ENCODE measurements around the gene REC8. TPM values are rescaled to one million over a fixed set of nuclear protein-coding genes. Genes with fewer than 3 reads are reported as not detected.

Gene REC8
- total and polyA plus RNA-seq, 2 of the 13 experiments (the other 11 are each of a cell fraction or from before 2014, with no cell fraction given), result 3.4 to 14.7 TPM

DNA sequence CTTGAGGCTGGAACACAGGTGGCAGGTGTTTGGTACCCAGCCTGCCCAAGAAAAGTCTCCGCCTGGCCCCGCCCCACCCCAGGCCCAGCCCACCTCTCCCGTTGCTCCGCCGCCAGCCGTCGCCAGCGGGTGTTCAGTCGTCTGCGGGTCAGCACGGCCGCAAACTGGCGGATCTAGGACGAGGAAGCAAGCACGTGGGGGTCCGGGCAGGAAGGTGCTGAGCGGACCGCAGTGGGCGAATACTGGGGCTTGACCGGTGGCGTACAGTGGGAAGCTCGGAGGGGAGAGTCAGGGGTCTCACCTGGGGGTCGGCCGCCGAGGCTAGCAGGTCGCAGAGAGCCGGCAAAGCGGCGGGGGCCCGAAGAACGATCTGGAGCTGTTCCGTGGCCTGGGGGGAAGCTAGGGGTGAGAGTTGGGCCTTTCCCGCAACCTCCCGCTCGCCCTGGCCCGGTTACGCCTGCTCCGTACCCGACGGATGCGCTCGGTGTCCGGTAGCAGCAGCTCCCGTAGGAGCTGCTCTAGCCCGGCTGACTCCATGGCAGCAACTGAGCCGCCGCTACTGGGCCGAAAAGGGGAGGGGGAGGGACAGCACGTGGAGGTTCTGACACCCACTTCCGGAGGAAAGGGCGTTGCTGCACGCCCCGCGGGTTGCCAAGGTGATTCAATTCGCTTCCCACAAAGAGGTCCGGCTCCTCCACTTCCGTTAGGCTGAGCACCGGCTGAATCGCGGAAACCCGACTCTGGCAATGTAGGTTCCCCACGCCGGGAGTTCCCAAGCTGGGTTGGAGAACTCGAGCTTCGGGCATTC, 16.6 kb downstream of the REC8 start, which contains the start of gene IPO4 (continued):
- peak; percentile 29; the same call in 1 of the 2 replicates for TF ChIP-seq ZNF549 (CRISPR knock-in tag; IDR thresholded peaks at IDR 0.05)
- TF ChIP-seq SIX1 (CRISPR knock-in tag; IDR thresholded peaks at IDR 0.05; ENCODE audit: borderline replicate concordance), result peak; percentile 81; the same call in 1 of the 2 replicates
- peak; percentile 86 for TF ChIP-seq ZNF441 (CRISPR knock-in tag; IDR thresholded peaks at IDR 0.05; ENCODE audit: borderline replicate concordance)
- peak; percentile 92 for TF ChIP-seq ZNF329 (CRISPR knock-in tag; IDR thresholded peaks at IDR 0.05; ENCODE audit: low read depth)
- peak; percentile 93 for TF ChIP-seq RXRA (CRISPR knock-in tag; IDR thresholded peaks at IDR 0.05)
- TF ChIP-seq KDM6A (CRISPR knock-in tag; IDR thresholded peaks at IDR 0.05; ENCODE audit: low read depth), result peak; percentile 19; the same call in 1 of the 2 replicates
- no peak for TF ChIP-seq NFRKB (IDR thresholded peaks at IDR 0.05)
- TF ChIP-seq ZNF337 (CRISPR knock-in tag; IDR thresholded peaks at IDR 0.05; ENCODE audit: borderline replicate concordance, low read depth), result peak; percentile 99; the same call in 1 of the 2 replicates
- peak; percentile 99 for TF ChIP-seq ZNF605 (CRISPR knock-in tag; IDR thresholded peaks at IDR 0.05)
- TF ChIP-seq SNAI1 (CRISPR knock-in tag; IDR thresholded peaks at IDR 0.05; ENCODE audit: borderline replicate concordance), result peak; percentile 99; the same call in 1 of the 2 replicates
- peak; percentile 99 for TF ChIP-seq KLF13 (CRISPR knock-in tag; IDR thresholded peaks at IDR 0.05)
- no peak for TF ChIP-seq SRSF9 (IDR thresholded peaks at IDR 0.05; ENCODE audit: borderline replicate concordance, insufficient read depth, low read depth, low read length, poor library complexity, severe bottlenecking)
- TF ChIP-seq, protein P1, sequence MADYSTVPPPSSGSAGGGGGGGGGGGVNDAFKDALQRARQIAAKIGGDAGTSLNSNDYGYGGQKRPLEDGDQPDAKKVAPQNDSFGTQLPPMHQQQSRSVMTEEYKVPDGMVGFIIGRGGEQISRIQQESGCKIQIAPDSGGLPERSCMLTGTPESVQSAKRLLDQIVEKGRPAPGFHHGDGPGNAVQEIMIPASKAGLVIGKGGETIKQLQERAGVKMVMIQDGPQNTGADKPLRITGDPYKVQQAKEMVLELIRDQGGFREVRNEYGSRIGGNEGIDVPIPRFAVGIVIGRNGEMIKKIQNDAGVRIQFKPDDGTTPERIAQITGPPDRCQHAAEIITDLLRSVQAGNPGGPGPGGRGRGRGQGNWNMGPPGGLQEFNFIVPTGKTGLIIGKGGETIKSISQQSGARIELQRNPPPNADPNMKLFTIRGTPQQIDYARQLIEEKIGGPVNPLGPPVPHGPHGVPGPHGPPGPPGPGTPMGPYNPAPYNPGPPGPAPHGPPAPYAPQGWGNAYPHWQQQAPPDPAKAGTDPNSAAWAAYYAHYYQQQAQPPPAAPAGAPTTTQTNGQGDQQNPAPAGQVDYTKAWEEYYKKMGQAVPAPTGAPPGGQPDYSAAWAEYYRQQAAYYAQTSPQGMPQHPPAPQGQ (CRISPR knock-in tag; IDR thresholded peaks at IDR 0.05; ENCODE audit: borderline replicate concordance), result peak; percentile 99
- no peak for TF ChIP-seq SCMH1 (CRISPR knock-in tag; IDR thresholded peaks at IDR 0.05; ENCODE audit: borderline replicate concordance)
- TF ChIP-seq ERF (CRISPR knock-in tag; IDR thresholded peaks at IDR 0.05), result peak; percentile 100
- peak; percentile 82 for TF ChIP-seq TBX3 (IDR thresholded peaks at IDR 0.05; ENCODE audit: borderline replicate concordance)
- peak; percentile 100 for TF ChIP-seq SIN3A (IDR thresholded peaks at IDR 0.05; ENCODE audit: borderline replicate concordance, low read depth, low read length)
- TF ChIP-seq, protein P2, sequence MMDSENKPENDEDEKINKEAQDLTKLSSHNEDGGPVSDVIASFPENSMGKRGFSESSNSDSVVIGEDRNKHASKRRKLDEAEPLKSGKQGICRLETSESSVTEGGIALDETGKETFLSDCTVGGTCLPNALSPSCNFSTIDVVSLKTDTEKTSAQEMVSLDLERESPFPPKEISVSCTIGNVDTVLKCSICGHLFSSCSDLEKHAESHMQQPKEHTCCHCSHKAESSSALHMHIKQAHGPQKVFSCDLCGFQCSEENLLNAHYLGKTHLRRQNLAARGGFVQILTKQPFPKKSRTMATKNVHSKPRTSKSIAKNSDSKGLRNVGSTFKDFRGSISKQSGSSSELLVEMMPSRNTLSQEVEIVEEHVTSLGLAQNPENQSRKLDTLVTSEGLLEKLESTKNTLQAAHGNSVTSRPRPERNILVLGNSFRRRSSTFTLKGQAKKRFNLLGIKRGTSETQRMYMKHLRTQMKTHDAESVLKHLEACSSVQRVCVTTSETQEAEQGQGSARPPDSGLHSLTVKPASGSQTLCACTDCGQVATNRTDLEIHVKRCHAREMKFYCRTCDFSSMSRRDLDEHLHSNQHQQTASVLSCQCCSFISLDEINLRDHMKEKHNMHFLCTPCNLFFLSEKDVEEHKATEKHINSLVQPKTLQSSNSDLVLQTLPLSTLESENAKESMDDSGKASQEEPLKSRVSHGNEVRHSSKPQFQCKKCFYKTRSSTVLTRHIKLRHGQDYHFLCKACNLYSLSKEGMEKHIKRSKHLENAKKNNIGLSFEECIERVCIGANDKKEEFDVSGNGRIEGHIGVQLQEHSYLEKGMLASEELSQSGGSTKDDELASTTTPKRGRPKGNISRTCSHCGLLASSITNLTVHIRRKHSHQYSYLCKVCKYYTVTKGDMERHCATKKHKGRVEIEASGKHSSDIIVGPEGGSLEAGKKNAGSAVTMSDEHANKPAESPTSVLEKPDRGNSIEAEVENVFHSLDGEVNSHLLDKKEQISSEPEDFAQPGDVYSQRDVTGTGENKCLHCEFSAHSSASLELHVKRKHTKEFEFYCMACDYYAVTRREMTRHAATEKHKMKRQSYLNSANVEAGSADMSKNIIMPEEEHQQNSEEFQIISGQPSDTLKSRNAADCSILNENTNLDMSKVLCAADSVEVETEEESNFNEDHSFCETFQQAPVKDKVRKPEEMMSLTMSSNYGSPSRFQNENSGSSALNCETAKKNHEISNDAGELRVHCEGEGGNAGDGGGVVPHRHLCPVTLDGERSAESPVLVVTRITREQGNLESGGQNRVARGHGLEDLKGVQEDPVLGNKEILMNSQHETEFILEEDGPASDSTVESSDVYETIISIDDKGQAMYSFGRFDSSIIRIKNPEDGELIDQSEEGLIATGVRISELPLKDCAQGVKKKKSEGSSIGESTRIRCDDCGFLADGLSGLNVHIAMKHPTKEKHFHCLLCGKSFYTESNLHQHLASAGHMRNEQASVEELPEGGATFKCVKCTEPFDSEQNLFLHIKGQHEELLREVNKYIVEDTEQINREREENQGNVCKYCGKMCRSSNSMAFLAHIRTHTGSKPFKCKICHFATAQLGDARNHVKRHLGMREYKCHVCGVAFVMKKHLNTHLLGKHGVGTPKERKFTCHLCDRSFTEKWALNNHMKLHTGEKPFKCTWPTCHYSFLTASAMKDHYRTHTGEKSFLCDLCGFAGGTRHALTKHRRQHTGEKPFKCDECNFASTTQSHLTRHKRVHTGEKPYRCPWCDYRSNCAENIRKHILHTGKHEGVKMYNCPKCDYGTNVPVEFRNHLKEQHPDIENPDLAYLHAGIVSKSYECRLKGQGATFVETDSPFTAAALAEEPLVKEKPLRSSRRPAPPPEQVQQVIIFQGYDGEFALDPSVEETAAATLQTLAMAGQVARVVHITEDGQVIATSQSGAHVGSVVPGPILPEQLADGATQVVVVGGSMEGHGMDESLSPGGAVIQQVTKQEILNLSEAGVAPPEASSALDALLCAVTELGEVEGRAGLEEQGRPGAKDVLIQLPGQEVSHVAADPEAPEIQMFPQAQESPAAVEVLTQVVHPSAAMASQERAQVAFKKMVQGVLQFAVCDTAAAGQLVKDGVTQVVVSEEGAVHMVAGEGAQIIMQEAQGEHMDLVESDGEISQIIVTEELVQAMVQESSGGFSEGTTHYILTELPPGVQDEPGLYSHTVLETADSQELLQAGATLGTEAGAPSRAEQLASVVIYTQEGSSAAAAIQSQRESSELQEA (CRISPR knock-in tag; IDR thresholded peaks at IDR 0.05; ENCODE audit: not compliant biosample characterization), result peak; percentile 99
- peak; percentile 93 for TF ChIP-seq ZNF543 (CRISPR knock-in tag; IDR thresholded peaks at IDR 0.05)
- TF ChIP-seq EED (CRISPR knock-in tag; IDR thresholded peaks at IDR 0.05), result peak; percentile 100

Measured in HepG2 (cell line).